HG02938 (cell line): ENCODE data around the gene LDLRAD3.
"Not testable (repeated sequence)": the region's sequence is repeated elsewhere in the genome, so short reads cannot be mapped to it uniquely, and the experiment has no call there.

Experiments used
- ATAC-seq: cut with Tn5 transposase; IDR thresholded peaks from one replicate; pipeline ENCODE4 v1.9.1; 2021; ENCODE audit warnings: mild to moderate bottlenecking, moderate library complexity; ENCODE audit not compliant: unreplicated experiment

Gene LDLRAD3

GRCh38 chr11:36156161-36156816 lies 212.4 kb downstream of the LDLRAD3 start:
- ATAC-seq = no peak

DNA sequence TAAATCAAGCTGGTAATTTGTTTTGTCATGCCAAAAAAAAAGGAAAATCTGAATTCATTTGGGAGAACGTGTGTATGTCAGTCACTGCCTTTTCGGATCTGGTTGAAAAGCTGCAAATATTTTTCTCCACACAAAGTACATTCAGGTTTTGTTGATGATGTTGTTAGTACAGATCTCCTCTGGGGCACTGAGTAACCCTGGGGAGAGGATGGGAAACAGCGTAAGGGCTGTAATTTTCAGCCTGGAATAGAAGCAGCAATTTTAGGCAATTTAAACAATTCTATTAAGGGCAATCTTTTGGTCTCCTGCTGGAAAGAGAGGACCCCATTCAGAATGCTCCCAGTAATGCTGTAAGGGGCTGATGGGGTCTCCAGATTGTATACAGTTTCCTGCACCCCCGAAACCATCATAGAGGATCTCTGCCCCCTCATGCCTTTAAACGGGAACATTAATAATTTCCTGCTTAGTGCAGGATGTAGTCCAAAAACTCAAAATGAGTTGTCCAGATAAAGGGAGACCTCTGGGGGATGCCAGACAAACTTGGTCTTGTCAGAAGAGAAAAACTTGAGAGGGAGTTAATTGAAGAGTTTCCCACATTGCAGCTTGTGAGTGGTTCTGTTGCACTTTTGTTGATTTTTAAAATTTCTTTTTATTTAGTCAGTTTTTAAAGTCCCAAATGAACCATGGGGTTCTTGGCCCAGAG lies 213.1 kb downstream of the LDLRAD3 start:
- no peak for ATAC-seq

DNA sequence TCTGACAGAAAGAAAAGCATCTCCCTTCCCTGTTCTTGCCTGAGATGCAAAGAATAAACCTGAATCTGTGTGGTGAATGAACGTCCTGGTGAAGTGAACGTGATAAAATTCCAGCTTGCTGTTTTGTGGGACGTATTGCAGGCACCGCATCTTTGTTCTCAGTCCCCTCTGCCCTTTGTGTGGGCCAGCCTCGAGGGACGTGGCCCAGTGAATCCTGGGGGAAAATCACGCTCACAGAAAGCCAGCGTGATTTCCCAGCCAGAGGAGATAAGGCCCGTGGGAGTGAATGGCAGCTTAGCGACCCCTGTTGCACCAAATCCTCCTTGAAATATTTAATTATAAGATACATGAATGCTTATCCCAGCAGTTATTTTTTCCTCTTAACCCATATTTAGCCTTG lies 216.2 kb downstream of the LDLRAD3 start:
- ATAC-seq = no peak

- ATAC-seq = no peak
Measured at GRCh38 chr11:36161572-36161971, 217.7 kb downstream of the LDLRAD3 start.

DNA sequence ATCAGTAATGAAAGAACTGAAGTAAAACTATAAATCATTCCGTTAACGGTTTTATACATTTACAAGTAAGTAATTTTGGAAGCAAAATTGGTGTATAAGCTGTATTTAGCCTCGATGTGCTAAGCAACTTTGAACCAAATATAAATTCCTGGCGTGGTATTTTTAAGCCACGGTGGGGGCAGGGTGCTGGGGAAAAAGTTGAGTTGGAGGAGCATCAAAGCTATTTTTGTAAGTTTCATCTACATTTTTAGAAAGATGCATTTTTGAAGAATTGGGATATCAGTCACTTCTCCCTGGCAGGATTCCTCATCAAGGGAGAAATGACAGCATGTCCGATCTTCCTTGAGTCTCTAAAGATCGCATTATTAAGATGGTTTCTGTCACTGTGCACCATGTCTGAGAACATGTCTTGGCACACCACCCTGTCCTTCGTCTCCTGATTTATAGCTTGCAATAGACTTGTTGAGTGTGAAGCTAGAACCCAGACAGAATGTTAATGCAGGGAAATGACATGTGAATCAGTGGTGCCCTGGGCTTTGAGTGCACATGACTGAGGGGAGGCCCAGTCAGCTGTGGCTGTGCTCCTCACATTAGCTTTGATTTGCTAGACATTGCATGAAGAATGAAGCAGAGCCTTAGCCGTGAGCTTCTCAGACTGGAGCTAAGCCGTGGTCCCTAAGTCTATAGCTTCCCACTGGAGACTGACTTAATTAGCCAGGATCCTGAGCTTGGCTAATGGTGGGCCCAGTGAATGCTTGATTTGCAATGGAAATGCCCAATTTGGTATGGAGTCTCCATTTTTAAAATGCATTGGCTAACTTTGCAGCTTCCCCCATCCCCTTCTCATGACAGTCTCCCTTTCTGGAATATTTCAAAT lies 218.4 kb downstream of the LDLRAD3 start:
- ATAC-seq = no peak

DNA sequence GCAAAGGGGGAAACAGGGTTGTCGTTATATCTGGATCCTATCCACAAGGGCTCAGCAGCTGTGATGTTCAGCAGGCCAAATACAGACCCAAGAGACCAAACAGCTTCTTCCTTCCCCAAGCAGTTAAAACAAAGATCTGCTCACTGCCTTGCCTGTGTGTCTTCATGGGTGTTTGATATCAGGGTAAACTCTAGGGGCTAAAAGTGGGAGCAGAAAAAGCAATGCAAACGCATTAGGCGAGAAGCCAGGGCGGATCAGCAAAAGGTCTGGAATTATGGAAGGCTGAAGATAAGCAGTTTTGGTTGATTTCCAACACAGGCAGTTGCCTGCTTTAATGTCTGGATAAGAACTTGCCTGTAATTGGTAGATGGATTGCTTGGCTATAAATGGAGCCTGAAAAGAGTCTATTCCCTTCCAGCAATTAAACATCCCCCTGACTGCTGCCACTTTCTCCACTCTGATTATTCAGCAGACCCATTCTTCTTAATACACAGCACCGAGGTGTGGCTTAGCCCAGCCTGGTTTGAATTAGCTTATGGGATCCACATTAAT lies 219.1 kb downstream of the LDLRAD3 start:
- no peak for ATAC-seq

- no peak for ATAC-seq
Measured at GRCh38 chr11:36164506-36165250, 220.8 kb downstream of the LDLRAD3 start.

DNA sequence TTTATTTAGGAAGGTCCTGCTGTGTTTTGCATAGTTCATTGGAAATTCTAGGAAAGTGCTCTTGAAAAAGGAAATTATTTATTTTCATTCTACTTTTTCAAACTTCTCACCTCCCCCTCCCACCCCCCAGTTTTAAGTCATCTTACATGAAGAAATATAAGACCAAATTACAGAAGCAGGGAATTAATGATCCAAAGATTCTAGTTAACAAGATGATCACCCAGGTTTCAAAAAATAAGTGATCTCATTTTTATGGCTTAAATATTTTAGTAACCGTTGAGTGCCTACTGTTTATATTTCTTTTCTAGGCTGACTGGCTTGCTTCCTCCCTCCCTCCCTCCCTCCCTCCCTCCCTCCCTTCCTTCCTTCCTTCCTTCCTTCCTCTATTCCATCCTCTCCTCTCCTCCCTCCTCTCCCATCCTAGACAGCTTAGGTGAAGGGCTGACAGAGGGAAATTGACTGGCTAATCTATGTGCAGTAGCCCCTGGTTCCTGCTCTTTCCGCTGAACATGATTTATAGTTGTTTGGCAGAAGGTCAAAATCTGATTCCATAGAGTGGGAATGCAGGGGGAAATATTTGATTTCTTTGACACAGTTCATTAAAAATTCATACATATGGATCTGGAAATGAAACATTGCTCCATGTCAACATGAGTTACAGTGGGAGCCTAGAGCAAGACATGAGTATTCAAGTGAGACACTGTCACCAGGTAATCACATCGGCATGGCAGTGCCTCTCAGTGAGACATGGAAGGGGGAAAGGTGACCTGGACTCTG lies 221.9 kb downstream of the LDLRAD3 start:
- no peak for ATAC-seq

DNA sequence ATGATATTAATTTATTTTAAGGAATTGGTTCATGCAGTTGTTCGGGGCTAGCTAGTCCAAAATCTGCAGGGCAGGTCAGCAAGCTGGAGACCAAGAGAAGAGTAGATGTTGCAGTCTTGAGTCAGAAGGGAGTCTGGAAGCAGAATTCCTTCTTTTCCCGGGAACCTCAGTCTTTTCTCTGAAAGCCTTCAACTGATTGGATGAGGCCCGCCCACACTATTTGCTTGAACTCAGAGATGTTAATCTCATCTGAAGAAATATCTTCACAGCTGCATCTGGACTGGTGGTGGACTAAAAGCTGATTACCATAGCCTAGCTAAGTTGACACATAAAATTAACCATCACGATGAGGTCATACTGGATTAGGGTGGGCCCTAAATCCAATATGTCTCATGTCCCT lies 223.2 kb downstream of the LDLRAD3 start:
- ATAC-seq = no peak

- ATAC-seq = no peak
Measured at GRCh38 chr11:36167729-36168128, 223.9 kb downstream of the LDLRAD3 start.

- ATAC-seq = no peak
Measured at GRCh38 chr11:36177836-36178235, 234.0 kb downstream of the LDLRAD3 start.

- no peak for ATAC-seq
Measured at GRCh38 chr11:36186340-36187175, 242.7 kb downstream of the LDLRAD3 start.

DNA sequence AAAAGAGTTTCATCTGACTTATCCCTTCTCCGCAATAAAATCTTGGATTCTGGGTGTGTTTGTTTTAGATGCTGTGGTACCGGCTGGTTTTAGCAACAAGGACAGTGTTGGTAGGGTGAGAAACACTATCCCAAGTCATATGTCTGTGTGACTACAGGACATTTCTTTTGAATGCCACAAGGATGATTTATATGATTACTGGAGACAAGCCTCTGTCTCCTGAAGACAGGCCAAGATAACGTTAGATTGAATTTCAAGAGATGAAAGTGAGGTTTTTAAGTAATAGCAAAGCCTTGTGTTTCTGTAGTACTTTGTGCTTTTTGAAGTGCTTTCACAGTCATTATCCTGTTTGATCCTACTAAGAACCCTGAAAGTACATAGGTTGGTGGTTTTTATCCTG lies 243.8 kb downstream of the LDLRAD3 start:
- ATAC-seq = no peak

GRCh38 chr11:36189735-36190134 lies 245.9 kb downstream of the LDLRAD3 start:
- ATAC-seq = not testable (repeated sequence)

DNA sequence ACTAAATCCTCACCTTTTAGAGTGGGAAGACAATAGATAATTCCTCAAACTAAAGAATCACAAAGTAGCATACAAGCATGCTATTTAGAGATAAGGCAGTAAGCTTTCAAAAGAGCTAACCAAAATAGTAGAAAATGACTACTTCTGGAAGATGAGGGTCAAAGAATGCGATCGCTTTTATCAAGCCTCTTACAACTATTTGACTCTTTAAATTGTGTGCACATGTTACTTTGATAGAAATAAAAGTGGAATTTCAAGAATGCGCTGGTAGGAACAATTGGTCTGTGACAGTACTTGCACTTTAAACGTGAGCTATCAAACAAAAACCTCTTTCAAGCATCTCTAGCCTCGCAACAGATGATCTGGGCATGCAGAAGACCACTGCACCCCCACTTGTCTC lies 248.1 kb downstream of the LDLRAD3 start:
- no peak for ATAC-seq

- no peak for ATAC-seq
Measured at GRCh38 chr11:36192425-36193289, 248.8 kb downstream of the LDLRAD3 start.

- no peak for ATAC-seq
Measured at GRCh38 chr11:36193290-36193619, 249.4 kb downstream of the LDLRAD3 start.

GRCh38 chr11:36193721-36194120 lies 249.9 kb downstream of the LDLRAD3 start:
- ATAC-seq = no peak
